Ishikawa (cell line): ENCODE measurements around the gene EXOC1L.

Experiments used
- CEBPB ChIP-seq: IDR thresholded peaks from 2 replicates; pipeline ENCODE4 v1.6.1; 2012
- CREB1 ChIP-seq: IDR thresholded peaks from 2 replicates; pipeline ENCODE4 v1.6.1; 2012; ENCODE audit warnings: low read depth
- EGR1 ChIP-seq: IDR thresholded peaks from 2 replicates; pipeline ENCODE4 v1.6.1; 2012
- EP300 ChIP-seq: IDR thresholded peaks from 2 replicates; pipeline ENCODE4 v1.6.1; 2012; ENCODE audit warnings: borderline replicate concordance
- FOXM1 ChIP-seq: IDR thresholded peaks from 2 replicates; pipeline ENCODE4 v1.6.1; 2012; ENCODE audit warnings: low read depth, borderline replicate concordance
- MAX ChIP-seq: IDR thresholded peaks from 2 replicates; pipeline ENCODE4 v1.6.1; 2012
- NFIC ChIP-seq: IDR thresholded peaks from 2 replicates; pipeline ENCODE4 v1.6.1; 2012
- RAD21 ChIP-seq: IDR thresholded peaks from 2 replicates; pipeline ENCODE4 v1.6.1; 2012; ENCODE audit warnings: low read depth
- REST ChIP-seq: IDR thresholded peaks from 2 replicates; pipeline ENCODE4 v1.6.1; 2012; ENCODE audit warnings: low read depth, mild to moderate bottlenecking
- TAF1 ChIP-seq: IDR thresholded peaks from 2 replicates; pipeline ENCODE4 v1.6.1; 2012; ENCODE audit warnings: low read depth, mild to moderate bottlenecking
- TCF12 ChIP-seq: IDR thresholded peaks from 2 replicates; pipeline ENCODE4 v1.6.1; 2012; ENCODE audit warnings: low read depth
- TEAD4 ChIP-seq: IDR thresholded peaks from 2 replicates; pipeline ENCODE4 v1.6.1; 2012
- YY1 ChIP-seq: IDR thresholded peaks from 2 replicates; pipeline ENCODE4 v1.6.1; 2012; ENCODE audit warnings: low read depth
- ZBTB7A ChIP-seq: IDR thresholded peaks from 2 replicates; pipeline ENCODE4 v1.6.1; 2012; ENCODE audit warnings: low read depth
- TF ChIP-seq, protein P1 (sequence below): IDR thresholded peaks from 2 replicates; pipeline ENCODE4 v1.6.1; 2012

EXOC1L gene

GRCh38 chr4:55817691-55818090 lies 1.9 kb upstream of the EXOC1L start:
- TF ChIP-seq, protein P1, sequence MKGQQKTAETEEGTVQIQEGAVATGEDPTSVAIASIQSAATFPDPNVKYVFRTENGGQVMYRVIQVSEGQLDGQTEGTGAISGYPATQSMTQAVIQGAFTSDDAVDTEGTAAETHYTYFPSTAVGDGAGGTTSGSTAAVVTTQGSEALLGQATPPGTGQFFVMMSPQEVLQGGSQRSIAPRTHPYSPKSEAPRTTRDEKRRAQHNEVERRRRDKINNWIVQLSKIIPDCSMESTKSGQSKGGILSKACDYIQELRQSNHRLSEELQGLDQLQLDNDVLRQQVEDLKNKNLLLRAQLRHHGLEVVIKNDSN = no peak
- no peak for TF ChIP-seq REST
- TF ChIP-seq EGR1 = no peak
- no peak for TF ChIP-seq FOXM1
- no peak for TF ChIP-seq NFIC
- no peak for TF ChIP-seq CEBPB
- TF ChIP-seq TAF1 = no peak

- TF ChIP-seq RAD21 = no peak
- TF ChIP-seq NFIC = no peak
- no peak for TF ChIP-seq EP300
- TF ChIP-seq CEBPB = no peak
Observed at GRCh38 chr4:55820279-55820678, 689 bp downstream of the EXOC1L start.

DNA sequence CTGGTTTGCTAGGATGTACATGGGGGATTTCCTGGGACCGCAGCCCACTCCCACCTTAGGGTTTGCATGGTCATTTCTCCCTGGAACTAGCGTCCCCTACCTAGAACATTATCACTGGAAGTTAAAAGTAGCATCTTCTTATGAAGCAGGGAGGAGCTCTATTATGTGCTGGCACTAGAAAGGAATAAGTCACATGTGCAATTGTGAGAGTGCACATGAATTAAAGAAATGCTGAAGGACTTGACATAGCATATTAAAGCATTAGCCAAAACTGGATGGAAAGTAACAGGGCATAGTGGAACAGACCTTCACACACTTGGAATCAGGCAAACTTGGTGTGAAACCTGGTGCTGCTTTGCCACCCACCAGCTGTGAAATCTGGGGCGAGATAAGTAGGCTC lies 2.7 kb downstream of the EXOC1L start:
- no peak for TF ChIP-seq NFIC
- no peak for TF ChIP-seq RAD21
- no peak for TF ChIP-seq MAX
- no peak for TF ChIP-seq FOXM1
- no peak for TF ChIP-seq CREB1

- TF ChIP-seq TCF12 (no peak), TEAD4 (no peak), CREB1 (no peak), REST (no peak), ZBTB7A (no peak), NFIC (no peak), YY1 (no peak), TAF1 (no peak)
- TF ChIP-seq, protein P1 = no peak
Observed at GRCh38 chr4:55824865-55825264, 5.3 kb downstream of the EXOC1L start.

DNA sequence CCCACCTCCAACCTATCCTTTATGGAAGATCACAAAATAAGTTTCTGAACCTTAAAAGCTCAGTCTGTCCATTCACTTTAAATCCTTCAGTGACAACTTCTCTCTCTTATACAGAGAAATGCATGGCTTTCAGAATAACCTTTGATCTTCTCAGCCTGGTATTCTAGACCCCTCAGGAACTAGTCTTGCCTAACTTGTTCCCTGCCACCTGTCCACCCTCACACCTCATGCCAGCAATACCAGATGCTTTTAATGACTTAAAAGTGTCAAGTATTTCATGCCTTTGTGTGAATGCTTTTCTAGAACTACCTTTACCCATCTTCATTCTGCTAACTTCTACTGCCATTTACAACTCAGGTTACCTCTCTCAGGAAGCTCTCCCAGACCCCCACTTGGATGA lies 7.4 kb downstream of the EXOC1L start:
- TF ChIP-seq NFIC = no peak
- TF ChIP-seq CEBPB = no peak
- no peak for TF ChIP-seq YY1
- TF ChIP-seq ZBTB7A = no peak
- TF ChIP-seq TAF1 = no peak
- no peak for TF ChIP-seq EP300
- no peak for TF ChIP-seq TCF12
- TF ChIP-seq EGR1 = no peak
- no peak for TF ChIP-seq RAD21
- no peak for TF ChIP-seq MAX
- no peak for TF ChIP-seq TEAD4
- no peak for TF ChIP-seq REST

DNA sequence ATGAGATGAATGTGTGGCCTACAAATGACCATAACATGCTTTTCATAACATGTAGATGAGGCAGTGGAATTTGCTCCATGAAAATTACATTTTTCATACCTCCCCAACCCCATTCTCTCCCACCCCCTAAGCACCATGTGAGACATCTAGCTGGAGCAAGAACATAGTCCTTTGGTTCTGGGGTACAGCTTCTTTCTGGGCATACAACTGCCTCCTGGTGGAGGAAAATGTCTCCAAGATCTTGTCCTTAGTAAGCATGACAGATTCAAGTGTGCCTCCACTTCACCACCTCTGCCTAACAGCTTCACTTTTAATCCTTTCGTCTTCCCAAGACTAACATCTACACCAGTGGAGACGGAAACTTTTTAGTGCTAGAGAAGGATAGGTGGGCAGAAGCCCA lies 8.0 kb downstream of the EXOC1L start:
- TF ChIP-seq REST (no peak), CREB1 (no peak)
